HEK293 (cell line): Measurements from ENCODE around the gene C2orf42.
"Not testable (repeated sequence)": the region's sequence is repeated elsewhere in the genome, so short reads cannot be mapped to it uniquely, and the experiment has no call there.

Experiments
- CTCF ChIA-PET: fragments of 350-600 bp; formaldehyde crosslinking; extraction: SDS; loops from one replicate; lab custom pipeline; 2021; ENCODE audit warnings: antibody characterized with exemption; lab: Yijun Ruan, JAX
- POLR2A ChIA-PET: fragments of 300-600 bp; formaldehyde crosslinking; extraction: SDS; loops from one replicate; lab custom pipeline; 2020; ENCODE audit warnings: antibody characterized with exemption, inconsistent platforms; lab: Yijun Ruan, JAX
- H3K27ac ChIP-seq: fragments of 200-500 bp; sonication (Bioruptor generic); 2 replicates; pipeline ENCODE4 v1.5.1; 2014; ENCODE audit warnings: low read depth, low read length, control low read depth, inconsistent platforms; ENCODE audit errors: extremely low read depth
- H3K36me3 ChIP-seq, 2 experiments: fragments of 200-500 bp in 1 of 2; sonication (Bioruptor generic) in 1 of 2; 1 replicate in 1 of 2; 2 replicates in 1 of 2; pipeline ENCODE4 v1.5.1; 2014 to 2017; ENCODE audit warnings: inconsistent platforms in 2 of 2, low read length in 2 of 2; ENCODE audit not compliant: control insufficient read depth in 2 of 2, insufficient read depth in 1 of 2
- H3K4me1 ChIP-seq: fragments of 200-500 bp; sonication (Bioruptor generic); 2 replicates; pipeline ENCODE4 v1.5.1; 2014; ENCODE audit warnings: mild to moderate bottlenecking, low read length, inconsistent platforms; ENCODE audit not compliant: control insufficient read depth, insufficient read depth
- H3K4me3 ChIP-seq: 2 replicates; pipeline ENCODE4 v1.5.1; 2011; ENCODE audit warnings: low read depth, mild to moderate bottlenecking, control low read depth, low read length, moderate library complexity
- H3K9me3 ChIP-seq: fragments of 200-500 bp; sonication (Bioruptor generic); 2 replicates; pipeline ENCODE4 v1.5.1; 2014; ENCODE audit warnings: low read depth, low read length, inconsistent platforms; ENCODE audit not compliant: control insufficient read depth, insufficient read depth
- ATF2 ChIP-seq: fragments of 450-650 bp; formaldehyde crosslinking; IDR thresholded peaks from 2 replicates; pipeline ENCODE4 v1.5.1; 2016; ENCODE audit warnings: missing biosample characterization, missing genetic modification characterization, low read depth
- BCL6B ChIP-seq: fragments of 450-650 bp; formaldehyde crosslinking; IDR thresholded peaks from 2 replicates; pipeline ENCODE4 v1.5.1; 2017; ENCODE audit warnings: missing biosample characterization, missing genetic modification characterization
- PRDM10 ChIP-seq: fragments of 450-650 bp; formaldehyde crosslinking; IDR thresholded peaks from 2 replicates; pipeline ENCODE4 v1.5.1; 2016; ENCODE audit warnings: missing biosample characterization, missing genetic modification characterization
- ZFP3 ChIP-seq: fragments of 450-650 bp; formaldehyde crosslinking; IDR thresholded peaks from 2 replicates; pipeline ENCODE4 v1.5.1; 2016; ENCODE audit warnings: low read depth, missing biosample characterization, missing genetic modification characterization
- ZNF157 ChIP-seq: fragments of 450-650 bp; formaldehyde crosslinking; IDR thresholded peaks from 2 replicates; pipeline ENCODE4 v1.5.1; 2016; ENCODE audit warnings: missing biosample characterization, missing genetic modification characterization
- ZNF175 ChIP-seq: fragments of 450-650 bp; formaldehyde crosslinking; IDR thresholded peaks from 2 replicates; pipeline ENCODE4 v1.5.1; 2016; ENCODE audit warnings: missing biosample characterization, missing genetic modification characterization
- ZNF335 ChIP-seq: fragments of 450-650 bp; formaldehyde crosslinking; conservative IDR thresholded peaks from 2 replicates; pipeline ENCODE4 v1.5.1; 2016; ENCODE audit warnings: missing biosample characterization, missing genetic modification characterization
- ZNF561 ChIP-seq: fragments of 450-650 bp; IDR thresholded peaks from 2 replicates; pipeline ENCODE4 v1.5.1; 2018; ENCODE audit warnings: missing biosample characterization, missing genetic modification characterization, borderline replicate concordance
- ZNF660 ChIP-seq: fragments of 450-650 bp; IDR thresholded peaks from 2 replicates; pipeline ENCODE4 v1.5.1; 2018; ENCODE audit warnings: missing biosample characterization, mild to moderate bottlenecking, missing genetic modification characterization
- ZXDB ChIP-seq: fragments of 450-650 bp; formaldehyde crosslinking; IDR thresholded peaks from 2 replicates; pipeline ENCODE4 v1.5.1; 2016; ENCODE audit warnings: missing biosample characterization, missing genetic modification characterization

The C2orf42 gene

GRCh38 chr2:70132244-70133126 is 58.3 kb downstream of the C2orf42 start (continued):
- no peak for TF ChIP-seq ATF2 (tag by site-specific recombination)
- TF ChIP-seq ZNF561 (tag by site-specific recombination): 0 out of 2 replicates have a peak, but pooled peaks have one; percentile 16
- TF ChIP-seq ZNF157: no peak
- no peak for TF ChIP-seq ZFP3 (tag by site-specific recombination)
- TF ChIP-seq ZXDB (tag by site-specific recombination): 0 out of 2 replicates have a peak, but pooled peaks have one; percentile 43
- TF ChIP-seq BCL6B (tag by site-specific recombination): peak; percentile 88
- peak; percentile 98 for TF ChIP-seq ZNF335 (tag by site-specific recombination)
- peak; percentile 49; the same call in 1 of the 2 replicates for TF ChIP-seq ZNF660

GRCh38 chr2:70131344-70132143 is 59.3 kb downstream of the C2orf42 start:
- H3K4me3 ChIP-seq, H3K36me3 ChIP-seq, H3K9me3 ChIP-seq: not testable (repeated sequence)
- Histone ChIP-seq H3K27ac (peak overlapping the region; percentile 92), H3K4me1 (peaks cover 26% of the 10 kb centered on the region)
- ChIA-PET CTCF (interaction anchor here (1.2 kb wide), 1 partner anchor 12 kb away, joined by 3 read pairs; no protein-coding TSS in a partner anchor), POLR2A (interaction anchor here (1.0 to 1.8 kb wide), 3 partner anchors 22 to 59 kb away, joined by 3 to 6 read pairs (median 5); partner anchors contain the start of gene C2orf42)

- CTCF ChIA-PET: interaction anchor here (0.7 kb wide), 1 partner anchor 289 kb away, joined by 3 read pairs; no protein-coding TSS in a partner anchor
- POLR2A ChIA-PET: interaction anchor here (1.6 kb wide), 1 partner anchor 213 kb away, joined by 3 read pairs; the partner anchor contains the start of gene MXD1
- H3K4me1 ChIP-seq: peaks cover 19% of the 10 kb centered on the region
- no peak overlapping the region for H3K4me3 ChIP-seq
- no peak overlapping the region for H3K27ac ChIP-seq
- TF ChIP-seq ZNF175: no peak
- TF ChIP-seq PRDM10 (tag by site-specific recombination): peak; percentile 41; the same call in 1 of the 2 replicates
- no peaks in the 10 kb centered on the region for H3K9me3 ChIP-seq
- no peaks in the 10 kb centered on the region for H3K36me3 ChIP-seq
Observed at GRCh38 chr2:70128005-70128404, 62.8 kb downstream of the C2orf42 start.
